ENCODE measurements around the gene TMEM131L. TPM values are rescaled to one million over a fixed set of nuclear protein-coding genes. Genes with fewer than 3 reads are reported as not detected.
A peak's percentile ranks its signal among the peaks of the same experiment; 100 is the strongest.
"Not testable (repeated sequence)": the region's sequence is repeated elsewhere in the genome, so short reads cannot be mapped to it uniquely, and the experiment has no call there.

The TMEM131L gene
- polyA plus RNA-seq, 1 donor (not counting 4 experiments of a cell fraction or from before 2014, with no cell fraction given) = 10.3 TPM

DNA sequence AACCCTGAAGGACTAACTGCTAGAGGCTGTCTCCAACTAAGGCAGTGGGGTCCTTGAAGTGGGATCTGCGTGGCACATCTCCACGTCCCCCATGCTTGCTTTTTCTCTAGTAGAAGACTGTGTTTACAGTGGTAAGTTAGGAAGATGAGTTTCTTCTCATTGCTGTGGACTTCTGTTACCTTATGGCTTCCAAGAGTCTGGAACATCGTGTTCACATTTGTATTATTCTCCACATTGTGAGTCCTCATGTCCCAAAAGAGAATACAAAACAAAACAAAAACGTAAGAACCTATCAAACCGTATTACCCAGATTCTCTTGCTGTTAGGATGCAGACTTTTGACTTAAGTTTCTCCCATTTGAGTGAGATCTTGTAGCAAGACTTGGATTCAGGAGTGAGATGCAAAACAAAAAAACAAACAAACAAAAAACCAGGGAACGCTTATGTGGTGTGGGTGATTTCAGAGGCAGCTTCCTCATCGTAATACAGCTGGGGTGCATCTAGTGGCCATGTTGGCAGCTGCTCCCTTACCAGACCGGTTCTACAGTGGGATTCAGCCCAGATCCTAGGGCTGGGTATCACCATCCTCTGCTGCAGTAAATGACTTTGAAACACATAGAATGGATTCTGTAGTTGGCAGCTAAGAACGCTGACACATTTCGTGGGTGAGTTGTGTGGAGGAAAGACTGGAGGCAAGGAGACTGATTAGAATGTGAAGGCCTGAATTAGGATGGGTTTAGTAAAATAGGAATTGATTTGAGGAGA, 41.3 kb downstream of the TMEM131L start:
- DNase-seq (ENCODE audit: low read depth, low spot score) (no peak), FAIRE-seq (no peak)
- H3K4me2 ChIP-seq (ENCODE audit: control insufficient read depth, extremely low read depth, insufficient read depth, low read depth, low read length) = peak overlapping the region; percentile 34
- dilution Hi-C loops (cut with MboI; ENCODE audit: extremely low pct_ligation_motif_present, low sequenced_read_pairs) = no loop called here
- no peak overlapping the region for H3K27ac ChIP-seq (ENCODE audit: control insufficient read depth, insufficient read depth, low read length)
- H3K79me2 ChIP-seq (ENCODE audit: control insufficient read depth, insufficient read depth, low read length) = no peaks in the 10 kb centered on the region
- H2AFZ ChIP-seq (ENCODE audit: control insufficient read depth, low read length) = peak overlapping the region; percentile 48
- H3K36me3 ChIP-seq (ENCODE audit: control insufficient read depth in 2 of 2, extremely low read depth in 1 of 2, insufficient read depth in 2 of 2, low read length in 2 of 2) = no peaks in the 10 kb centered on the region
- no peaks in the 10 kb centered on the region for H4K20me1 ChIP-seq (ENCODE audit: control insufficient read depth, extremely low read depth, insufficient read depth, low read length)
- no peaks in the 10 kb centered on the region for H3K27me3 ChIP-seq (ENCODE audit: control insufficient read depth, extremely low read depth, insufficient read depth, low read length)
- no peak overlapping the region for H3K9ac ChIP-seq (ENCODE audit: control insufficient read depth, extremely low read depth, insufficient read depth, low read length)
- peaks cover 2% of the 10 kb centered on the region for H3K9me3 ChIP-seq (ENCODE audit: control insufficient read depth, low read depth, low read length)
- peaks cover 12% of the 10 kb centered on the region for H3K4me1 ChIP-seq (ENCODE audit: control insufficient read depth, extremely low read depth, insufficient read depth, low read length)
- TF ChIP-seq, protein P1, sequence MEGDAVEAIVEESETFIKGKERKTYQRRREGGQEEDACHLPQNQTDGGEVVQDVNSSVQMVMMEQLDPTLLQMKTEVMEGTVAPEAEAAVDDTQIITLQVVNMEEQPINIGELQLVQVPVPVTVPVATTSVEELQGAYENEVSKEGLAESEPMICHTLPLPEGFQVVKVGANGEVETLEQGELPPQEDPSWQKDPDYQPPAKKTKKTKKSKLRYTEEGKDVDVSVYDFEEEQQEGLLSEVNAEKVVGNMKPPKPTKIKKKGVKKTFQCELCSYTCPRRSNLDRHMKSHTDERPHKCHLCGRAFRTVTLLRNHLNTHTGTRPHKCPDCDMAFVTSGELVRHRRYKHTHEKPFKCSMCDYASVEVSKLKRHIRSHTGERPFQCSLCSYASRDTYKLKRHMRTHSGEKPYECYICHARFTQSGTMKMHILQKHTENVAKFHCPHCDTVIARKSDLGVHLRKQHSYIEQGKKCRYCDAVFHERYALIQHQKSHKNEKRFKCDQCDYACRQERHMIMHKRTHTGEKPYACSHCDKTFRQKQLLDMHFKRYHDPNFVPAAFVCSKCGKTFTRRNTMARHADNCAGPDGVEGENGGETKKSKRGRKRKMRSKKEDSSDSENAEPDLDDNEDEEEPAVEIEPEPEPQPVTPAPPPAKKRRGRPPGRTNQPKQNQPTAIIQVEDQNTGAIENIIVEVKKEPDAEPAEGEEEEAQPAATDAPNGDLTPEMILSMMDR (optimal IDR thresholded peaks at IDR 0.05 in 1 of 3, IDR thresholded peaks at IDR 0.05 in 1 of 3, conservative IDR thresholded peaks at IDR 0.05 in 1 of 3; ENCODE audit: extremely low read depth in 1 of 3, insufficient read depth in 2 of 3, low read length in 3 of 3) = peak in 1 of 3 experiments; percentile 8
- TF ChIP-seq EZH2 (IDR thresholded peaks at IDR 0.05; ENCODE audit: low read length) = no peak
- H3K4me3 ChIP-seq (ENCODE audit: control insufficient read depth in 2 of 3, extremely low read depth in 1 of 3, insufficient read depth in 2 of 3, low read depth in 1 of 3, low read length in 3 of 3) = no peak overlapping the region
- no peaks in the 10 kb centered on the region for H3K9me1 ChIP-seq (ENCODE audit: control insufficient read depth, extremely low read depth, insufficient read depth, low read length)

DNA sequence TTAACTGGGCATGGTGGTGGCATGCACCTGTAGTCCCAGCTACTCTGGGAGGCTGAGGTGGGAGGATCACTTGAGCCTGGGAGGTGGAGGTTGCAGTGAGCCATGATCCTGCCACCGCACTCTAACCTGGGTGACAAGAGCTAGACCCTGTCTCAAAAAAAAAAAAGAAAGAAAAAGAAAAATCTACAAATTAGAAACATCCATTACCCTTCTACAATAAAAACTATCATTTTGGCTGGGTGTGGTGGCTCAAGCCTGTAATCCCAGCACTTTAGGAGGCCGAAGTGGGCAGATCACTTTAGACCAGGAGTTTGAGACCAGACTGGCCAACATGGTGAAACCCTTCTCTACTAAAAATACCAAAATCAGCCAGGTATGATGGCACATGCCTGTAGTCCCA, 43.1 kb downstream of the TMEM131L start:
- H3K9me3 ChIP-seq (ENCODE audit: control insufficient read depth, low read depth, low read length); H3K27me3 ChIP-seq (ENCODE audit: control insufficient read depth, extremely low read depth, insufficient read depth, low read length); H3K36me3 ChIP-seq (ENCODE audit: control insufficient read depth in 2 of 2, extremely low read depth in 1 of 2, insufficient read depth in 2 of 2, low read length in 2 of 2); dilution Hi-C loops (cut with MboI; ENCODE audit: extremely low pct_ligation_motif_present, low sequenced_read_pairs); H4K20me1 ChIP-seq (ENCODE audit: control insufficient read depth, extremely low read depth, insufficient read depth, low read length); H3K9me1 ChIP-seq (ENCODE audit: control insufficient read depth, extremely low read depth, insufficient read depth, low read length); DNase-seq (ENCODE audit: low read depth, low spot score); H3K9ac ChIP-seq (ENCODE audit: control insufficient read depth, extremely low read depth, insufficient read depth, low read length); H3K79me2 ChIP-seq (ENCODE audit: control insufficient read depth, insufficient read depth, low read length); H3K4me2 ChIP-seq (ENCODE audit: control insufficient read depth, extremely low read depth, insufficient read depth, low read depth, low read length); H3K4me3 ChIP-seq (ENCODE audit: control insufficient read depth in 2 of 3, extremely low read depth in 1 of 3, insufficient read depth in 2 of 3, low read depth in 1 of 3, low read length in 3 of 3); H2AFZ ChIP-seq (ENCODE audit: control insufficient read depth, low read length); FAIRE-seq; H3K27ac ChIP-seq (ENCODE audit: control insufficient read depth, insufficient read depth, low read length): not testable (repeated sequence)
- peaks cover 26% of the 10 kb centered on the region for H3K4me1 ChIP-seq (ENCODE audit: control insufficient read depth, extremely low read depth, insufficient read depth, low read length)

DNA sequence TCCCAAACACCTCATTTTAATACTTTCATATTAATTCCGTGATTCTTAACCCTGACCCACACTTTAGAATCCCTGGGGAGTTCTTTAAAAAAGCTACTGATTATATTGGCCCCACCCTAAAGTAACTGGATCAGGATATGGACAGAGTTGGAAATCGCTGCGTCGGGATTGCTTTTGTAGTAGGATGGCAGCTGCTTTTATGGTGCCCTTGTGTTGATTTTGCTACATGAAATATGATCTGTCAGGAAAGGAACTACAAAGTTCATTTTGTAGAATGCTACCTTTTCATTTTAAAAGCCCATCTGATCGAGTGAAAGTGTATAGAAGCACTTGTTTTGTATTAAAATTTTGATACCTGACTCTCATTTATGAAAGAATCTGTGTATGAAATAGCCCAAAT, 43.6 kb downstream of the TMEM131L start:
- Histone ChIP-seq H3K27me3 (ENCODE audit: control insufficient read depth, extremely low read depth, insufficient read depth, low read length) (no peaks in the 10 kb centered on the region), H3K79me2 (ENCODE audit: control insufficient read depth, insufficient read depth, low read length) (no peaks in the 10 kb centered on the region), H3K9me1 (ENCODE audit: control insufficient read depth, extremely low read depth, insufficient read depth, low read length) (no peaks in the 10 kb centered on the region), H3K9me3 (ENCODE audit: control insufficient read depth, low read depth, low read length) (peaks cover 2% of the 10 kb centered on the region), H3K9ac (ENCODE audit: control insufficient read depth, extremely low read depth, insufficient read depth, low read length) (no peak overlapping the region), H3K4me1 (ENCODE audit: control insufficient read depth, extremely low read depth, insufficient read depth, low read length) (peaks cover 28% of the 10 kb centered on the region), H3K36me3 (ENCODE audit: control insufficient read depth in 2 of 2, extremely low read depth in 1 of 2, insufficient read depth in 2 of 2, low read length in 2 of 2) (no peaks in the 10 kb centered on the region), H4K20me1 (ENCODE audit: control insufficient read depth, extremely low read depth, insufficient read depth, low read length) (no peaks in the 10 kb centered on the region), H2AFZ (ENCODE audit: control insufficient read depth, low read length) (no peak overlapping the region), H3K27ac (ENCODE audit: control insufficient read depth, insufficient read depth, low read length) (no peak overlapping the region), H3K4me2 (ENCODE audit: control insufficient read depth, extremely low read depth, insufficient read depth, low read depth, low read length) (no peak overlapping the region), H3K4me3 (ENCODE audit: control insufficient read depth in 2 of 3, extremely low read depth in 1 of 3, insufficient read depth in 2 of 3, low read depth in 1 of 3, low read length in 3 of 3) (no peak overlapping the region)
- FAIRE-seq = no peak
- DNase-seq (ENCODE audit: low read depth, low spot score) = no peak
- dilution Hi-C loops (cut with MboI; ENCODE audit: extremely low pct_ligation_motif_present, low sequenced_read_pairs) = no loop called here
- TF ChIP-seq EZH2 (IDR thresholded peaks at IDR 0.05; ENCODE audit: low read length) = no peak
- TF ChIP-seq, protein P1 (optimal IDR thresholded peaks at IDR 0.05 in 1 of 3, IDR thresholded peaks at IDR 0.05 in 1 of 3, conservative IDR thresholded peaks at IDR 0.05 in 1 of 3; ENCODE audit: extremely low read depth in 1 of 3, insufficient read depth in 2 of 3, low read length in 3 of 3) = no peak

All from keratinocyte (primary cell).